ENCODE results near the gene HMGN2. TPM values are rescaled to one million over a fixed set of nuclear protein-coding genes. Genes with fewer than 3 reads are reported as not detected.
A peak's percentile ranks its signal among the peaks of the same experiment; 100 is the strongest.

The HMGN2 gene
- total and polyA plus RNA-seq, 7 experiments from 2014 or later, result 304 to 901 (median 369) TPM

DNA sequence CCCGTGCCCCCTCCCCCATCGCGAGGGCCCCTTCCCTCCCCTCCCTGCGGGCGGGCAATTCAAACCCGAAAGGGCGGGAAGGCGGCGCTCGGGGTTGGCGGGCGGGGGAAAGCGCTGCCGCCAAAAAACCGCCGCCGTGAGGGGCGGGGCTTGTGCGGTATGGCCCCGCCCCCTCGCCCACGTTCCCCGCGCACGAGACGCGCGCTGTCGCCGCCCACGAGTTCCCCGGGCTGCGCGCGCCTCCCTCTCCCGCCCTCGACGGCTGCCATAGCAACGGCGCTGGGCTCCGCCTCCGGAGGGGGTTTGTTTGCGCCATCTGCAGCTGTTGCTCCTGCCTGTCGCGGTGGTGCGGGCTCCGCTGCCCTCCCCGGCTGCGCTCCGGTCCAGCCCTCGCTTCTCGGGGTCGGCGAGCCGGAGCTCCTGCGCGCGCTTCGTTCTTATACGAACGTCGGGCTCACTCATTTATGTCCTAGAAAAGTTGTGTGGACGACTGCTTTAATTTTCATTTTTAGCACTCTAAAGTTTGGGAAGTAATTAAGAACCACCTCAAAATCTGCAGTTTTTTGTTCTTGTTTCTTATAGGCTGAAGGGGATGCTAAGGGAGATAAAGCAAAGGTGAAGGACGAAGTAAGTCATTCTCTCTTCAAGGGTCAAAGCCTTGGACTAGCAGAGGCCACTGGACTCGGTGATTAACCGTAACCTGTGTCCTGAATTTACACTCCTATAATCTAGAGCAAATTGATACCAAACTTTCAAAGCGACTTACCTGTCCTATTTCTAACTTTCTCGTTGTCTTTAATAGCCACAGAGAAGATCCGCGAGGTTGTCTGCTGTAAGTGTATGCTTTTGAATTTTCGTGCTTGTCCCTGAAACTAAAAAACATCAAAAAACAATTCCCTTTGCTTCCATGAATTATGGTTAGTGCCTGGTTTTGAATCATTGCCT, 933 bp downstream of the HMGN2 start:
- H3K9me3 ChIP-seq (ENCODE audit: control insufficient read depth in 2 of 3, low read length in 3 of 3), result no peaks in the 10 kb centered on the region
- ChIA-PET CTCF (interaction anchor here (0.5 to 1.4 kb wide), 2 partner anchors 238 to 573 kb away, joined by 3 to 6 read pairs; no protein-coding TSS in a partner anchor), POLR2A (interaction anchor here (0.6 to 4.5 kb wide), 9 partner anchors 17 to 326 kb away, joined by 3 to 40 read pairs (median 7); partner anchors contain the start of genes CEP85 and DHDDS)
- Mint-ChIP-seq H3K4me1 (peaks cover 28 to 62% (median 59%) of the 10 kb centered on the region in 7 donors), H3K4me3 (peak overlapping the region; percentile 85 to 100 (median 88)), H3K27ac (peak overlapping the region; percentile 60 to 97 (median 87)), H3K27me3 (peaks cover 0 to 2% (median 0%) of the 10 kb centered on the region in 5 donors), H3K9me3 (no peaks in the 10 kb centered on the region), H3K36me3 (peaks cover 0 to 42% (median 21%) of the 10 kb centered on the region in 5 donors)
- peaks cover 14 to 52% (median 16%) of the 10 kb centered on the region in 3 experiments for H3K36me3 ChIP-seq (ENCODE audit: control insufficient read depth in 2 of 3, insufficient read depth in 3 of 3, low read length in 3 of 3)
- DNase-seq, result peak; percentile 92 to 97 (median 95)
- intact Hi-C loops (cut with micrococcal nuclease), result loop anchor here (1.0 to 5.0 kb wide), 20 partner anchors 27 to 856 kb away; partner anchors contain the start of genes CEP85 (in 2 of the 2), DHDDS (in 2 of the 2), PDIK1L (in 2 of the 2) and STMN1 (in 2 of the 2)
- H3K4me3 ChIP-seq (ENCODE audit: low read length), result peak overlapping the region; percentile 72
- H3K27ac ChIP-seq (ENCODE audit: low read depth, low read length), result peak overlapping the region; percentile 100
- peak; percentile 90 for ATAC-seq
- peaks cover 30 to 35% of the 10 kb centered on the region in 2 donors for H3K4me1 ChIP-seq (ENCODE audit: control insufficient read depth in 2 of 2, insufficient read depth in 2 of 2, low read length in 2 of 2)
- no peaks in the 10 kb centered on the region for H3K27me3 ChIP-seq (ENCODE audit: control insufficient read depth in 2 of 2, insufficient read depth in 2 of 2, low read length in 2 of 2)

DNA sequence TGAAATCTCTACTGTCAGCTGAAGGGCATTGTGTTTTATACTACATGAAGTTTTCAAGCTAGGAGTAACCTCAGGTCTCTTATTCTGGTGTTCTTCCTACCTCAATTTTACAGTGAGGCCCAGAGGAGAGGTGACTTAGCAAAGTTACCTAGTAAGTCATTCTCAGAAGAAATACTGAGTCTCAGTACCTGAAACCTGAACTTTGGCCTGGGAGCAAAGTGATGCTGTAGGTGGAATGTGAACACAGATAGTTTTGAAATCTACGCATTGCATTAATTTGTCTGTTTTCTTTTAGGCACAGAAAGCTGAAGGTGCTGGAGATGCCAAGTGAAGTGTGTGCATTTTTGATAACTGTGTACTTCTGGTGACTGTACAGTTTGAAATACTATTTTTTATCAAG, 2.6 kb downstream of the HMGN2 start:
- H3K4me3 Mint-ChIP-seq, result peak overlapping the region; percentile 16 to 95 (median 74)
- peaks cover 27 to 67% (median 57%) of the 10 kb centered on the region in 7 donors for H3K4me1 Mint-ChIP-seq
- DNase-seq (no peak), ATAC-seq (no peak)
- H3K36me3 ChIP-seq (ENCODE audit: control insufficient read depth in 2 of 3, insufficient read depth in 3 of 3, low read length in 3 of 3), result peaks cover 14 to 48% (median 16%) of the 10 kb centered on the region in 3 experiments
- POLR2A ChIA-PET, result no interaction called here
- no peaks in the 10 kb centered on the region for H3K27me3 ChIP-seq (ENCODE audit: control insufficient read depth in 2 of 2, insufficient read depth in 2 of 2, low read length in 2 of 2)
- peaks cover 0 to 2% (median 0%) of the 10 kb centered on the region in 5 donors for H3K27me3 Mint-ChIP-seq
- peaks cover 0 to 42% (median 21%) of the 10 kb centered on the region in 5 donors for H3K36me3 Mint-ChIP-seq
- peak overlapping the region in 6 of 9 donors; percentile 51 to 97 (median 84) for H3K27ac Mint-ChIP-seq
- peaks cover 30 to 35% of the 10 kb centered on the region in 2 donors for H3K4me1 ChIP-seq (ENCODE audit: control insufficient read depth in 2 of 2, insufficient read depth in 2 of 2, low read length in 2 of 2)
- CTCF ChIA-PET, result no interaction called here
- intact Hi-C loops (cut with micrococcal nuclease), result loop anchor here (5.0 kb wide), 6 partner anchors 98 to 858 kb away; partner anchors contain the start of genes MAN1C1 (in 1 of the 2), PDIK1L (in 1 of the 2) and STMN1 (in 1 of the 2)
- H3K27ac ChIP-seq (ENCODE audit: low read depth, low read length), result peak overlapping the region; percentile 100
- no peaks in the 10 kb centered on the region for H3K9me3 ChIP-seq (ENCODE audit: control insufficient read depth in 2 of 3, low read length in 3 of 3)
- H3K9me3 Mint-ChIP-seq, result peaks cover 0 to 1% (median 0%) of the 10 kb centered on the region in 11 donors
- H3K4me3 ChIP-seq (ENCODE audit: low read length), result no peak overlapping the region

DNA sequence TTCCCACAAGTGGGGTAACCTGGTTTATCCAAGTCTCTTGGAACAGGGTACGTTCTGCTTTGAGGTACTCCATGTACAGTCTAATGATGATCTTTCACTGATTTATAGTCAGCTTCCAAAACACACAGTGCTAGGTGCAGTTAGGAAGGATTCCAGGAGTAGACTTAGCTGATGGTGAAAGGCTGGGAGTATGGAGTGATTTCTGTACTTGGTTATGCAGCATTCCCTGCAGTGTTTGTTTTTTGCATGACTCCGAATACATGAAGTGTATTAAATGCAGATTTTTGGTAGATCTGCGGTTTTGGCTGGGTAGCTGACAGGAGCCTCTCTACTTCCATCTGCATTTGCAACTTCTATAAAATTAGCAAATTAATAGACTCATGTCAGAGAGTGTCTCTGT, 3.7 kb downstream of the HMGN2 start:
- ChIA-PET CTCF (interaction anchor here (0.5 kb wide), 1 partner anchor 190 kb away, joined by 3 read pairs; no protein-coding TSS in a partner anchor), POLR2A (no interaction called here)
- no peak overlapping the region for H3K27ac ChIP-seq (ENCODE audit: low read depth, low read length)
- H3K36me3 ChIP-seq (ENCODE audit: control insufficient read depth in 2 of 3, insufficient read depth in 3 of 3, low read length in 3 of 3), result peaks cover 14 to 48% (median 16%) of the 10 kb centered on the region in 3 experiments
- H3K4me1 ChIP-seq (ENCODE audit: control insufficient read depth in 2 of 2, insufficient read depth in 2 of 2, low read length in 2 of 2), result peaks cover 24 to 28% of the 10 kb centered on the region in 2 donors
- no peaks in the 10 kb centered on the region for H3K9me3 ChIP-seq (ENCODE audit: control insufficient read depth in 2 of 3, low read length in 3 of 3)
- Mint-ChIP-seq H3K27me3 (peaks cover 0 to 2% (median 0%) of the 10 kb centered on the region in 5 donors), H3K9me3 (peaks cover 0 to 1% (median 0%) of the 10 kb centered on the region in 11 donors), H3K36me3 (peaks cover 0 to 42% (median 21%) of the 10 kb centered on the region in 5 donors), H3K4me1 (peaks cover 16 to 56% (median 45%) of the 10 kb centered on the region in 7 donors), H3K27ac (peak overlapping the region in 6 of 9 donors; percentile 10 to 83 (median 62)), H3K4me3 (peak overlapping the region in 3 of 10 donors; percentile 14 to 59 (median 30))
- no peak overlapping the region for H3K4me3 ChIP-seq (ENCODE audit: low read length)
- no peak for ATAC-seq
- no peaks in the 10 kb centered on the region for H3K27me3 ChIP-seq (ENCODE audit: control insufficient read depth in 2 of 2, insufficient read depth in 2 of 2, low read length in 2 of 2)
- intact Hi-C loops (cut with micrococcal nuclease), result no loop called here
- no peak for DNase-seq

DNA sequence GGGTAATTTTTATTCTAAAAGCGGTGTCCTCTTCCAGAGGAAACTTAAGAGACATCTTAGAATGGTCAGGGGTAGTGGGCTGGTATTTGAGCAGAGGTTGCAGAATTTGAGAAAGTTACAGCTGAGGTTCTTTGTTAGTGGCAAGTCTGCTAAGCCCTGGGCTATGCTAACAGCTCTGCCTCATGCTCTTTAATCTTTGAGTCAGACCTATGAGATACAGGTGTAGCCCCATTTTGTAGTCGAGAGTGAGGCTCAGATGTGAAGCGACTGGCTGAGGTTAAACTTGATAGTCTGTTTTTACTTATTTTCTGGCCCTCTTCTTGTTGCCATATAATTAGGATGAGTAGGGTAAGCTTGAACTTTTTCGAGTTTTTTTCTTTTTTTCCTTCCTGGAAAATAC, 4.7 kb downstream of the HMGN2 start:
- H3K4me3 Mint-ChIP-seq, result no peak overlapping the region
- peak overlapping the region; percentile 2 for H3K27ac ChIP-seq (ENCODE audit: low read depth, low read length)

DNA sequence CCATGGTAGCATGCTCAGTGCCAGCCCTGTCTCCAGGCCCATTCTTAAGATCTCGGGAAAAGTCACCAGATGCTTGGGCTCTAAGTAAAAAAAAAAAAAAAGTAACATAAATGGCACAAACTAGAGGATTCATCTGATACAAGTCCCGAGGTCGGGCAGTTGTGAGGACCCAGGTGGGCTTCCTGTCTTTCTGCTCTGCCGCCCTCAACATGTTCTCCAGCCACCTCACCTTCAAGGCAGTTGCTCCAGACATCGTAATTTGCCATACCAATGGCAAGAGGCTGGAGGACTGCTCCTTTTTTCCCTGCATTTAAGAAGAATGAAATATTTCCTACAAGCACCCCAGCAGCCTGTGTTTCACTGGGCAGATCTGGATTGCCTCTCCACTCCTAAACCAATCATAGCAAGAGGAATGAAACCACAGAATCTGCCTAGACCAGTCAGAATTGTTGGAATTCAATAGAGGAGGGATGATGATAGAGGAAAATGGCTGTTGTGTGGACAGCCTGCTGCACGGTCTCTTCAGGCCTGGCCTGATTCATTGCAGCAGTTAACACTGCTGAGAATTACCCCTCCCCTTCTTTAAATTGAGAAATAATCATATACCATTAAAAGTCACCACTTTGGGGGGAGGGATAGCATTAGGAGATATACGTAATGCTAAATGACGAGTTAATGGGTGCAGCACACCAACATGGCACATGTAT, 5.4 kb downstream of the HMGN2 start:
- Histone ChIP-seq H3K27ac (ENCODE audit: low read depth, low read length) (peak overlapping the region; percentile 2), H3K4me3 (ENCODE audit: low read length) (no peak overlapping the region), H3K27me3 (ENCODE audit: control insufficient read depth in 2 of 2, insufficient read depth in 2 of 2, low read length in 2 of 2) (no peaks in the 10 kb centered on the region), H3K9me3 (ENCODE audit: control insufficient read depth in 2 of 3, low read length in 3 of 3) (no peaks in the 10 kb centered on the region), H3K4me1 (ENCODE audit: control insufficient read depth in 2 of 2, insufficient read depth in 2 of 2, low read length in 2 of 2) (peaks cover 16 to 21% of the 10 kb centered on the region in 2 donors), H3K36me3 (ENCODE audit: control insufficient read depth in 2 of 3, insufficient read depth in 3 of 3, low read length in 3 of 3) (peaks cover 14 to 44% (median 16%) of the 10 kb centered on the region in 3 experiments)
- H3K27ac Mint-ChIP-seq, result peak overlapping the region in 6 of 9 donors; percentile 7 to 69 (median 36)
- CTCF ChIA-PET, result no interaction called here
- H3K27me3 Mint-ChIP-seq, result no peaks in the 10 kb centered on the region
- H3K9me3 Mint-ChIP-seq, result peaks cover 0 to 1% (median 0%) of the 10 kb centered on the region in 11 donors
- peaks cover 12 to 48% (median 38%) of the 10 kb centered on the region in 7 donors for H3K4me1 Mint-ChIP-seq
- intact Hi-C loops (cut with micrococcal nuclease), result no loop called here
- POLR2A ChIA-PET, result interaction anchor here (0.9 to 1.0 kb wide), 2 partner anchors 23 to 356 kb away, joined by 3 to 5 read pairs; no protein-coding TSS in a partner anchor
- ATAC-seq (no peak), DNase-seq (no peak)
- H3K4me3 Mint-ChIP-seq, result no peak overlapping the region
- H3K36me3 Mint-ChIP-seq, result peaks cover 0 to 43% (median 21%) of the 10 kb centered on the region in 5 donors

More for the DNA sequence above, 4.7 kb downstream of the HMGN2 start:
- peak overlapping the region in 5 of 9 donors; percentile 3 to 69 (median 49) for H3K27ac Mint-ChIP-seq
- peaks cover 0 to 42% (median 21%) of the 10 kb centered on the region in 5 donors for H3K36me3 Mint-ChIP-seq
- H3K9me3 ChIP-seq (ENCODE audit: control insufficient read depth in 2 of 3, low read length in 3 of 3), result no peaks in the 10 kb centered on the region
- ATAC-seq (no peak), DNase-seq (no peak)
- peaks cover 0 to 1% (median 0%) of the 10 kb centered on the region in 11 donors for H3K9me3 Mint-ChIP-seq
- CTCF ChIA-PET, result no interaction called here
- peaks cover 10 to 48% (median 38%) of the 10 kb centered on the region in 7 donors for H3K4me1 Mint-ChIP-seq
- intact Hi-C loops (cut with micrococcal nuclease), result no loop called here
- H3K27me3 ChIP-seq (ENCODE audit: control insufficient read depth in 2 of 2, insufficient read depth in 2 of 2, low read length in 2 of 2), result no peaks in the 10 kb centered on the region
- H3K36me3 ChIP-seq (ENCODE audit: control insufficient read depth in 2 of 3, insufficient read depth in 3 of 3, low read length in 3 of 3), result peaks cover 14 to 48% (median 16%) of the 10 kb centered on the region in 3 experiments
- H3K4me3 ChIP-seq (ENCODE audit: low read length), result no peak overlapping the region
- peaks cover 0 to 2% (median 0%) of the 10 kb centered on the region in 5 donors for H3K27me3 Mint-ChIP-seq
- peaks cover 16 to 21% of the 10 kb centered on the region in 2 donors for H3K4me1 ChIP-seq (ENCODE audit: control insufficient read depth in 2 of 2, insufficient read depth in 2 of 2, low read length in 2 of 2)
- POLR2A ChIA-PET, result interaction anchor here (0.6 to 1.0 kb wide), 3 partner anchors 24 to 1426 kb away, joined by 3 to 6 read pairs (median 5); no protein-coding TSS in a partner anchor

All from naive thymus-derived CD4-positive, alpha-beta T cell (primary cell).